ENCODE results near the gene ARSB. TPM values are rescaled to one million over a fixed set of nuclear protein-coding genes. Genes with fewer than 3 reads are reported as not detected.

Gene ARSB
- total RNA-seq, 1 donor from 2014 or later, result 18.5 TPM

GRCh38 chr5:78771260-78772205 lies 213.6 kb downstream of the ARSB start:
- no peak for DNase-seq (ENCODE audit: extremely low spot score, unreplicated experiment)
- TF ChIP-seq CTCF (conservative IDR thresholded peaks at IDR 0.05), result no peak
- H3K9me3 Mint-ChIP-seq, result peaks cover 2% of the 10 kb centered on the region
- peaks cover 5% of the 10 kb centered on the region for H3K36me3 Mint-ChIP-seq
- no peak overlapping the region for H3K4me3 Mint-ChIP-seq
- peaks cover 19% of the 10 kb centered on the region for H3K4me1 Mint-ChIP-seq (ENCODE audit: unreplicated experiment)
- H3K27me3 Mint-ChIP-seq, result no peaks in the 10 kb centered on the region
- H3K27ac Mint-ChIP-seq, result peak overlapping the region; percentile 30

DNA sequence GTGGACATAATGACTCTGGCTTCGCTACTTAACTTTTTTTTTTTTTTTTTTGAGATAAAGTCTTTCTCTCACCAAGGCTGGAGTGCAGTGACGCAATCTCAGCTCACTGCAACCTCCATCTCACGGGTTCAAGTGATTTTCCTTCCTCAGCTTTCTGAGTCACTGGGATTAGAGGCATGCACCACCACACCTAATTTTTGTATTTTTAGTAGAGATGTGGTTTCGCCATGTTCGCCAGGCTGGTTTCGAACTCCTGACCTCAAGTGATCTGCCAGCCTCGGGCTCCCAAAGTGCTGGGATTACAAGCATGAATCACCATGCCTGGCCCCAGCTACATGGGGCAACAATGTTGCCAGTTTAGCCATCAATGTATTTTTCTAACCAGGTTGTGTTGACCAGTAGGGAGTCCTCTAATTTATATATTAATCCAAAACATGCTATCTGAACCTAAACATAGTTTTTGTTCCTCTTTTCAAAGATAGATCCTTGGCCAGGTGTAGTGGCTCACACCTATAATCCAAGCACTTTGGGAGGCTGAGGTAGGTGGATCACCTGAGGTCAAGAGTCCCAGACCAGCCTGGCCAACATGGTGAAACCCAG lies 216.2 kb downstream of the ARSB start:
- no peak overlapping the region for H3K27ac Mint-ChIP-seq
- no peak for TF ChIP-seq CTCF (conservative IDR thresholded peaks at IDR 0.05)
- no peak for DNase-seq (ENCODE audit: extremely low spot score, unreplicated experiment)
- H3K36me3 Mint-ChIP-seq, result peaks cover 5% of the 10 kb centered on the region
- H3K4me3 Mint-ChIP-seq, result no peak overlapping the region
- peaks cover 5% of the 10 kb centered on the region for H3K9me3 Mint-ChIP-seq
- H3K27me3 Mint-ChIP-seq, result no peaks in the 10 kb centered on the region
- H3K4me1 Mint-ChIP-seq (ENCODE audit: unreplicated experiment), result peaks cover 28% of the 10 kb centered on the region

DNA sequence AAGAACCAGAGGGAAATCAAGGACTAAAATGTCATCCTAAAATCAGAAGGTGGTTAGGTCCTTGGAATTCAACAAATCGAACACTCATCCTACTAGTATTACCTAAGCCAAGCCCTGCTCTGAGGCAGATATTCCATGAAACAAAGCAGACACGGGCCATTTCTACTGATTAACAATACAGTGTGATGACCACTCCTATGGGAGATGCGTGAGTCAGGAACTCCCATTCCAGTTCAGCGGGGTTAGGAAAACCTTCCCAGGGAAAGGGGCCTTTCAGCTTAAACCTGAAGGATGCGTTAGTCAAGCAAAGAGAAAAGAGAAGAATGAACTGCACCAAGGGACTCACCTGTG lies 218.7 kb downstream of the ARSB start:
- no peak overlapping the region for H3K4me3 Mint-ChIP-seq
- peaks cover 10% of the 10 kb centered on the region for H3K9me3 Mint-ChIP-seq
- DNase-seq (ENCODE audit: extremely low spot score, unreplicated experiment), result no peak
- H3K27me3 Mint-ChIP-seq, result no peaks in the 10 kb centered on the region
- TF ChIP-seq CTCF (conservative IDR thresholded peaks at IDR 0.05), result no peak
- peak overlapping the region; percentile 61 for H3K27ac Mint-ChIP-seq
- no peaks in the 10 kb centered on the region for H3K36me3 Mint-ChIP-seq
- H3K4me1 Mint-ChIP-seq (ENCODE audit: unreplicated experiment), result peaks cover 16% of the 10 kb centered on the region

DNA sequence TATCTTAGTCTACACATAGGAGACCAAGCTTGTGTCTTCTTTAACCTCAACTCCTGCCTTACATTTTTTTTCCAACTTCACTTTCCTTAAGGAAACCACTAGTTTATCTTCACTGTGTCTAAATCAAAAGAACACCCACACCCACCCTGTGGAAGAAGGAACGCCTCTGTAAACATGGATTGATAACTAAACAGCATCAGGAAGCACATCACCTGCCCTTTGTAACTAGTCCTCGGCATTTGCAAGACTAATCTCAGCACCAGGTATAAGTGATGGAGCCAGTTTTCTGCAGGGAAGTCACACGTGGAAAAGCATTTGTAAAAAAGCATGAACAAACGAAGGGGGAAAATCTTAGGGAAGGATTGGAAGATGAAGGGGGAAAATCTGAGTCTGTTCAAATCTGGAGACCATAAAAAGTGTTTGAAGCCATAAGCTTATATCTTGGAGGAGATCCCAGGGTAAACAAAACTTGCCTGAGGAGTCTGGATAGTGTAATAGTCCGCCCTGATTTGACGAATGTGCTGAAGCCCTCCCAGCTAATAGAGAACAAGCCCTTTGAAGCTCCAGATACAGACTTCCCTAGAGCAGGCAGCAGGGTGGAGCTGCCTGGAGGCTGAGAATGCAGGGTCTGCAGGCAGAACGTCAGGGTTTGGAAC lies 219.2 kb downstream of the ARSB start:
- Mint-ChIP-seq H3K4me3 (no peak overlapping the region), H3K27ac (peak overlapping the region; percentile 61), H3K4me1 (ENCODE audit: unreplicated experiment) (peaks cover 16% of the 10 kb centered on the region), H3K9me3 (peaks cover 10% of the 10 kb centered on the region), H3K27me3 (no peaks in the 10 kb centered on the region), H3K36me3 (no peaks in the 10 kb centered on the region)
- TF ChIP-seq CTCF (conservative IDR thresholded peaks at IDR 0.05), result no peak
- no peak for DNase-seq (ENCODE audit: extremely low spot score, unreplicated experiment)

DNA sequence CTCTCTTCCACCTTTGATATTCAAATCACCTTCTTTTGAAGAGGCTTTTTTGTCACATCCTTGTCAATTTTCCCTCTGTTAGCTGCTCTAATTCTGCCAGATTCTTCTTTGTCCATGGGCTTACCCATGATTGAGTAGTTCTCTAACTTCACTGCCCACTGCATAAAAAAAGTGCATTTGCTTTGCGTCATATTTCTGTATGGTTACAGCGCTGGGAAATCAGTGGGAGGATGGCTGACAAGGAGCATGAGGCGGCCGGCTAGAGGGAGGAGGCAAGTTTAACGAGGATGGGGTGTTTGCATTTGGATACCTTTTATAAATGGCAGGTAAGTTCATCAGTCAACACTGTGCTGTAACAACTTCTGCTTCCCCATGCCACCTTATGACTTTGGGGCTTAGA lies 220.0 kb downstream of the ARSB start:
- TF ChIP-seq CTCF (conservative IDR thresholded peaks at IDR 0.05), result no peak
- Mint-ChIP-seq H3K36me3 (peaks cover 6% of the 10 kb centered on the region), H3K27ac (no peak overlapping the region), H3K9me3 (peaks cover 18% of the 10 kb centered on the region), H3K27me3 (peaks cover 4% of the 10 kb centered on the region), H3K4me1 (ENCODE audit: unreplicated experiment) (peaks cover 16% of the 10 kb centered on the region), H3K4me3 (no peak overlapping the region)
- DNase-seq (ENCODE audit: extremely low spot score, unreplicated experiment), result no peak
